Mesodermal cell (in vitro differentiated cells): ENCODE results near the gene BTG2.
A peak's percentile ranks its signal among the peaks of the same experiment; 100 is the strongest.

Experiments
- H3K27ac ChIP-seq: 2 replicates; pipeline ENCODE4 v1.7.0; 2013; ENCODE audit warnings: mild to moderate bottlenecking, low read depth, low read length, moderate library complexity; ENCODE audit not compliant: severe bottlenecking
- H3K36me3 ChIP-seq: 2 replicates; pipeline ENCODE4 v1.7.1; 2013; ENCODE audit warnings: mild to moderate bottlenecking, low read length, moderate library complexity; ENCODE audit not compliant: control insufficient read depth, insufficient read depth
- H3K4me1 ChIP-seq: one replicate; pipeline ENCODE4 v1.7.1; 2013; ENCODE audit warnings: mild to moderate bottlenecking, low read length; ENCODE audit not compliant: insufficient read depth, control insufficient read depth, poor library complexity, severe bottlenecking
- H3K4me3 ChIP-seq: 2 replicates; pipeline ENCODE4 v1.7.0; 2013; ENCODE audit warnings: low read length, control low read depth, mild to moderate bottlenecking; ENCODE audit not compliant: insufficient read depth, poor library complexity, severe bottlenecking; ENCODE audit errors: extremely low read depth
- H3K9me3 ChIP-seq: 2 replicates; pipeline ENCODE4 v1.7.1; 2013; ENCODE audit warnings: mild to moderate bottlenecking, low read length, moderate library complexity; ENCODE audit not compliant: control insufficient read depth
- WGBS, 2 experiments: methylation state at CpG; one replicate each; pipeline ENCODE4 v1.1.5; 2013; ENCODE audit warnings: missing lambda C conversion rate in 2 of 2; ENCODE audit not compliant: insufficient coverage in 2 of 2; 5-methylcytosine and 5-hydroxymethylcytosine counted together

The BTG2 gene

GRCh38 chr1:203286161-203286984 is 18.9 kb upstream of the BTG2 start:
- WGBS, 2 experiments: 57 to 88% methylated on average over 5 to 7 of the region's 9 CpGs
- no peaks in the 10 kb centered on the region for H3K9me3 ChIP-seq

GRCh38 chr1:203287109-203287893 is 18.0 kb upstream of the BTG2 start:
- no peak overlapping the region for H3K4me3 ChIP-seq
- peak overlapping the region; percentile 92 for H3K27ac ChIP-seq
- peaks cover 42% of the 10 kb centered on the region for H3K4me1 ChIP-seq
- WGBS, 2 experiments: 67 to 72% methylated on average over 8 to 9 of the region's 9 CpGs
- H3K9me3 ChIP-seq: no peaks in the 10 kb centered on the region
- no peaks in the 10 kb centered on the region for H3K36me3 ChIP-seq

More at GRCh38 chr1:203286161-203286984, 18.9 kb upstream of the BTG2 start:
- H3K4me3 ChIP-seq: no peak overlapping the region
- peaks cover 43% of the 10 kb centered on the region for H3K4me1 ChIP-seq
- H3K27ac ChIP-seq: peak overlapping the region; percentile 92
- H3K36me3 ChIP-seq: no peaks in the 10 kb centered on the region

- H3K36me3 ChIP-seq: no peaks in the 10 kb centered on the region
- WGBS, 2 experiments: 83 to 92% methylated on average over 3 to 5 of the region's 5 CpGs
- peak overlapping the region; percentile 92 for H3K27ac ChIP-seq
- peaks cover 36% of the 10 kb centered on the region for H3K4me1 ChIP-seq
- H3K9me3 ChIP-seq: no peaks in the 10 kb centered on the region
- no peak overlapping the region for H3K4me3 ChIP-seq
Measured at GRCh38 chr1:203287898-203288297, 17.4 kb upstream of the BTG2 start.

- 100% methylated on average over 1 to 2 of the region's 7 CpGs for WGBS, 2 experiments
- H3K4me3 ChIP-seq: no peak overlapping the region
- no peaks in the 10 kb centered on the region for H3K36me3 ChIP-seq
- H3K27ac ChIP-seq: no peak overlapping the region
- H3K4me1 ChIP-seq: peaks cover 36% of the 10 kb centered on the region
- H3K9me3 ChIP-seq: no peaks in the 10 kb centered on the region
Measured at GRCh38 chr1:203288400-203288799, 16.9 kb upstream of the BTG2 start.

- no peaks in the 10 kb centered on the region for H3K36me3 ChIP-seq
- no peak overlapping the region for H3K4me3 ChIP-seq
- H3K4me1 ChIP-seq: peaks cover 36% of the 10 kb centered on the region
- no peaks in the 10 kb centered on the region for H3K9me3 ChIP-seq
- WGBS, 2 experiments: 73% methylated on average over 8 to 9 of the region's 12 CpGs
- H3K27ac ChIP-seq: peak overlapping the region; percentile 26
Measured at GRCh38 chr1:203289281-203289981, 15.9 kb upstream of the BTG2 start.

- Histone ChIP-seq H3K9me3 (no peaks in the 10 kb centered on the region), H3K36me3 (no peaks in the 10 kb centered on the region), H3K4me1 (peaks cover 36% of the 10 kb centered on the region), H3K4me3 (no peak overlapping the region), H3K27ac (peak overlapping the region; percentile 26)
- 73 to 100% methylated on average over 1 to 2 of the region's 2 CpGs for WGBS, 2 experiments
Measured at GRCh38 chr1:203289982-203290260, 15.4 kb upstream of the BTG2 start.

GRCh38 chr1:203290261-203291089 is 14.8 kb upstream of the BTG2 start:
- H3K9me3 ChIP-seq: no peaks in the 10 kb centered on the region
- no peaks in the 10 kb centered on the region for H3K36me3 ChIP-seq
- H3K4me3 ChIP-seq: no peak overlapping the region
- peak overlapping the region; percentile 53 for H3K27ac ChIP-seq
- 21 to 25% methylated on average over 17 to 24 of the region's 31 CpGs for WGBS, 2 experiments
- peaks cover 36% of the 10 kb centered on the region for H3K4me1 ChIP-seq

- H3K36me3 ChIP-seq: no peaks in the 10 kb centered on the region
- peaks cover 35% of the 10 kb centered on the region for H3K4me1 ChIP-seq
- WGBS, 2 experiments: 95% methylated on average over 14 of the region's 17 CpGs
- no peaks in the 10 kb centered on the region for H3K9me3 ChIP-seq
- peak overlapping the region; percentile 53 for H3K27ac ChIP-seq
- H3K4me3 ChIP-seq: no peak overlapping the region
Measured at GRCh38 chr1:203291201-203292096, 13.9 kb upstream of the BTG2 start.

- no peak overlapping the region for H3K27ac ChIP-seq
- no peaks in the 10 kb centered on the region for H3K36me3 ChIP-seq
- H3K4me1 ChIP-seq: peaks cover 5% of the 10 kb centered on the region
- H3K4me3 ChIP-seq: no peak overlapping the region
- no CpG with 5 or more reads among the region's 1 CpG for WGBS, 2 experiments
- no peaks in the 10 kb centered on the region for H3K9me3 ChIP-seq
Measured at GRCh38 chr1:203295796-203296195, 9.5 kb upstream of the BTG2 start.
